NCI-H1930 (cell line): Measurements from ENCODE around the gene PRPF38A.
"Not testable (repeated sequence)": the region's sequence is repeated elsewhere in the genome, so short reads cannot be mapped to it uniquely, and the experiment has no call there.

Experiments used
- DNase-seq, 2 experiments: peaks; one replicate each; lab custom pipeline; 2025; lab: John Stamatoyannopoulos, UW

PRPF38A gene, protein sequence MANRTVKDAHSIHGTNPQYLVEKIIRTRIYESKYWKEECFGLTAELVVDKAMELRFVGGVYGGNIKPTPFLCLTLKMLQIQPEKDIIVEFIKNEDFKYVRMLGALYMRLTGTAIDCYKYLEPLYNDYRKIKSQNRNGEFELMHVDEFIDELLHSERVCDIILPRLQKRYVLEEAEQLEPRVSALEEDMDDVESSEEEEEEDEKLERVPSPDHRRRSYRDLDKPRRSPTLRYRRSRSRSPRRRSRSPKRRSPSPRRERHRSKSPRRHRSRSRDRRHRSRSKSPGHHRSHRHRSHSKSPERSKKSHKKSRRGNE

DNA sequence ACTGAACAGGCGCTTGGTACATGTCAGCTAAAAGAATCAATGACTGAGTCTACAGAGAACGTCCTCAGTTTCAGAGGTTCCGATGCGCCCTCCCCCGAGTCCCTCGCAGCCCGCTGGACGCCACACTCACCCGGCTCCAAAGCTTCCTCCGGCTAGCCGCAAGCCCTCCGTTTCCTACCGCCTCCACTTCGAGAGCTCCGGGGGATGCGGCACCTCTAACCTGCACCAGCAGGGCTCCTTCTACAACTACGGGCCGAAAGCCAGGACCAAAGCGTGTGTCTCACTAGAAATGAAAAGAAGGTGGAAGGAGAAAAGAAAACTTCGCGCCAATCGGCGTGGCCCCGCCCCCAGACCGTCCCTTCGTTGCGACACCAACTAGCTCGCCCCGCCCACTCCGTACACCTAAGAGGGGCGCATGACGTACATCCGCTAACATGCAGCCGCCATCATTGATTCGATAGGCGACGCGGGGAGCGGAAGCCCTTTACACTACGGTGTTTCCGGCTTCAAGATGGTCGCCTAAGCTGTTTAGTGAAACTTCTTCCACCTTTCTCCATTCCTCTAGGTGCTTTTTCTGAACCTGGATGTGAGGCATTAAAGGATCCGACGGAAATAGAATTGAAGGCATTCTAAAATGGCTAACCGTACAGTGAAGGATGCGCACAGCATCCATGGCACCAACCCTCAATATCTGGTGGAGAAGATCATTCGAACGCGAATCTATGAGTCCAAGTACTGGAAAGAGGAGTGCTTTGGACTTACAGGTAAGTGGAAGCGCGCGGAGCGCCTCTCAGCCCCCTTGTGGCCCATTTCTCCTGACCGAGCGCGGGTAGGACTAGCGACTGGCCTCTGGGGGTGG, at the start of gene PRPF38A, which contains the start of gene ORC1:
Gene PRPF38A (plus strand): TSS at position 487 of the 859 bp plus-strand sequence. CDS start 148 bp downstream, at position 635.
Gene ORC1 (minus strand): TSS at position 308 of the 859 bp plus-strand sequence. CDS start 2,200 bp downstream, outside the sequence.
- DNase-seq, result peak; percentile 95 to 97

DNA sequence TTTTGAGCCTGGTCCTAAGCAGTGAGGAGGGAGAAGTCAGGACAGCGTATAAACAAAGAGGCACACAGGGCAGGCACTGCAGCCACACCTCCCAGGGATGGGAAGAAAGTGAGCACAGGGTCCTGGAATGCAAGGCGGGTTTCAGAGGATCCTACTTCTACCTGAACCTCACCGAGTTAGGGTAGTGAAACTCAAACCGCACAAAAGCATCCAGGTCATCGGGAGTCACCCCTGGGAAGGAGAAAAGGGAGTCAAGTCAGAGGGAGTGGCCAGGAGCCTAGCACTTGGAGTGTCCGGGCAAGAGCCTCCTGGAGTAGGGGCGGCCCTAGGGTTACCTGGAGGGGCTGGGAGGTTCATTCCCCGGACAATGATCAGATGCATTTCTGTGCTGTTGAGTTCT, 49.0 kb upstream of the PRPF38A start:
- no peak for DNase-seq

DNA sequence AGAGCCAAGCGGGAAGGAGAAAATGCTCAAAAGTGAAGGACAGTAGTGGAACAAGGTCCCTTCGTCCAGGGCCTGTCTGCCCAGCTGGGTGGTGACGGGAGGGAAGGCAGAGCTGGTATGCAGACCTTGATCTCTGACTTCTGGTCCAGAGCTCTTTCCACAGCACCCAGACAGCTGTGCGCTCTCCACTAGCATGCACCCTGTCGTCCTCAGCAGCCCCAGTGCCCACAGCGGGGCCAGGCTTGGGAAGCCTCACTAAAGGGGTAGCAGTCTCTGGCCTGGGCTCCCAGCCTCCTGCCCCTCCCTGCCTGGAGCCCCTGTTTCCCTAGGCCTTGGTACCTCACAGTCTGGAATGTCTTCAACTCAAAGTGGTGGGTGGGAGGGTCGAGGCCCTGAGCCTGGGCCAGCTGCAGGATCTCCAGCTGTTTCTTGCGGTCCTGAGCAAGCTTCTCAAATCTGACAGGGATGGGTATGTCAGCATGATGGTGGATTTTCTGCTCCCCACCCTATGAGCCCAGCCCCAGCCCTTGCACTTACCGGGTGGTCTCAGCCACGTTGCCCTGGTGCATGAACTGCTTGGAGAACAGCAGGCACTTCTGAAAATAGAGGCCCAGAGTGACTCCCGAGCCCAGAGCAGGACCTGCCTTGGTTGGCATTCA, 48.4 kb upstream of the PRPF38A start:
- no peak for DNase-seq

DNA sequence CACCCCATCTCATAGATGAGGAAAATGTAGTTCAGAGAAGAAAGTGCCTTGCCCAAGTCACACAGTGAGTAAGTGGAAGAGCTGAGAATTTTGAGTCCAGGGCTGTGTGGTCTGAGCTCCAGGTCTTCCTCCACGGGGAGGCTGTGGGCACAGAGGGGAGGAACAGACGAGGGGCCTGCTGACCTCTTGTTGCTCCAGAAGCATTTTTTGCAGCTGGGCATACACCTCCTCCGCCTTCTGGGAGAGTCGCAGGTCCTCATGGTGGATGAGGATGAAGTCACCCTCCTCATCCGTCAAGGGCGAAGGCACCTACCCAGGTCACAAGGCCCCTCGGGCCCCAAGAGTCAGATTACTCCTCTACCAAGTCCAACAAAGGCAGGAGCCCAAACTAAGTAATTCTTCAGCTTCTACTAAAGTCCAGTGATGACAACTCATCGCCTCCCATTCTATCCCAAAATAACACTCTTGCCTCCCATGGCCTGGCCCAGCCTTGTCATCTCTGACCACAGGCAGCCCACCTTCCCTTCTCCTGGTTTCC, 47.5 kb upstream of the PRPF38A start:
- DNase-seq, result no peak

DNA sequence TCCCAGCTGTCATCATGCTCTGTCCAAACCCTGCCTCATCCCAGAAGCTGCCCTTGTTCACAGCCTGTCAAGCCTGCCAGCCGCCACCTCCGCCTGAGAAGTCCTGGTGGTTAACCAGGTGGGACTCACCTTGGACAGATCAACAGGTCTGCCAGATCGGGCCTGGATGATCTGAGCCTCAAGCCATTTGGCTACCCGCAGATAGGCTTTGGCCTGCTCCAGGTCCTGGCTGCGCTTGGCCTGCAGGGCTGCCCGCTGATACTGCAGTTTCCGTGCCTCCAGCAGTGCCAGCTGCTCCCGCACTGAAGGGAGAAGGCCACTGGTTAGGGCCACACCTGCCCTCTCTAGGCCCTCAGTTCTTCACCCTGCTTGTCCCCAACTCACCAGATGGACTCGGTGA, 47.0 kb upstream of the PRPF38A start:
- DNase-seq, result no peak

DNA sequence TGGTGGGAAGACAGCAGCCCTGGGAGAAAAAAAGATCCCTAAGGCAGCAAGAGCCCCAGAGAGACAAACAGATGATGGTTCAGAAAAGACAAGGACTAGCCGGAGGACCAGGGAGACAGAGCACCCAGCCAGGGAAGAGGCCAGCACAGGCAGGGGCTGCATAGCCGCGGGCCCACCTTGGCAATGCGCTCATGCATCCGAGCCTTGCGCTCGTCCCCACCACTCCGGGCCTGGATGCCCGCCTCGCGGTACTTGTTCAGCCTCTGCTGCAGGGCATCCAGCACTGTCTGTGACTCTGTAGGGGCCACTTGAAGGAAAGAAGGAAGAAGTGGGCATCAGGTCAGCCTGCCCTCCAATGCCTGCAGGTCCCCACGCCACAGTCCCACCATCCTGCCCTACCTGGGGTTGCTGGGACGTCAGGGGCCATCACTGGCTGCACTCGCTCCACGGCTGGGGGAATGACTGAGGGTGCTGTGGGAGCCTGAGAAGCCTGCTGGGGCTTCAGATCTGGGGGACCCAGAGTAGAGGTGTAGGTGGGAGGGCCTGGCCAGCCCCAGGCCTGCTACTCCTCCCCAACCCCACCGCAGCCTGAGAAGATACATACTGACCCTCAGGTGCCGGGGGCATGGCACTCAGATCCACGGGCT, 45.4 kb upstream of the PRPF38A start:
- no peak for DNase-seq

DNA sequence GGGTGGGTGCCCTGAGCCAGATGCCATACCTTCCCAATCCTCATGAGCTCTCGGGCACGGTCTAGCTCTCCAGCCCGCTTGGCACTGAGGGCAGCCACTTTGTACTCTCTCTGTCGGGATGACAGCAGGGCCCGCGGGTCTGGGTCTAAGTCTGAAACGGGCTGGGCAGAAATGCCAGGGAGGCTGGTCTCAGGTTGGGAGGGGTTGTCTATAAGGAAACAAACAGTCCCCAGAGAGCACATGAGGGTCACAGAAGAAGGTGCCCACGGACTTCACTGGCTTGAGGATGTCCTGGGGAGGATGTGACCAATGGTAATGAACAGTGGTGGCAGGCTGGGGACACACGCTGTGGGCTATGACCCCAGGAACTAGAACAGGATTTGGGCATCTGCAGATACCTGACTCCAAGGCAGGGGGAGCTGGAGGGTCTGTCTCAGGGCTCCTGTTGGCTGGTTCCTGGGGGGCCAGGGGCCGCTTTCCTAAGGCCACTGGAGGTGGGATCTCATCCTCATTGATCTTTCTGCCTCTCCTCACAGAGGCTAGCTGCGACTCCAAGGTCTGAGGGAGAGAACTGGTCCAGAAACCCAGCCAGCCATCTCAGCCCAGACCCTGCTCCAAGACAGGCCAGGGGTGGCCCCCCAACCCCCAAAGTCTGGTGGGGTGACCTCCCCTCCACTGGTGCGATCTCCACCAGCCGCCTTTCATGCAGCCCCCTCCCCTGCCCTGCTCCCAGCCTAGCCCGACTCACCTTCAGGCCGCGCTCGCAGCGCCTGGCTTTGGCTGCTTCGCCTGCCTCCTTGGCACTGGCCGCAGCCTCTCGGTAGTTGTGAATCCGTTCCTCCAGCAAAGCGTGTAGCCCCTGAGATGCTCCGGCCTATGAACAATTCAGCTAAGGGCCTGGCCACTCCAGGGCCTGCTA, 44.5 kb upstream of the PRPF38A start:
- no peak for DNase-seq

DNA sequence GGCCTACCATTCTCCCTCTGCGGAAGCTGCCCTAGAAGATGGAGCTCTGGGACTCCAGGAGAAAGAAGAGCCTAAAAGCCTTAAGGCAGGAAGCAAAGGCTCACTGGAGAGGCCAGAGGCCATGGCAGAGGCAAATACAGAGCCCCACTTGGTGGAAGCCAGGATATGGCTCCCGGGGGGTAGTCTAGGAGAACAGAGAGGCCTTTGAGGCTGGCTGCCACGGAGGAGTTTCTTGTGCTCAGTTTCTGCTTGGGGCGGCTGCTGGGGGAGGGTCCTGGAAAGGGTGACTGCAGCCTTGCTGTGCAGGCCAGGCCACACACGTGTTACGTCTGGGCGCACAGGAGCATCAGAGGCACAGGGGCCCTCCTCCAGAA, 43.8 kb upstream of the PRPF38A start:
- no peak for DNase-seq

DNA sequence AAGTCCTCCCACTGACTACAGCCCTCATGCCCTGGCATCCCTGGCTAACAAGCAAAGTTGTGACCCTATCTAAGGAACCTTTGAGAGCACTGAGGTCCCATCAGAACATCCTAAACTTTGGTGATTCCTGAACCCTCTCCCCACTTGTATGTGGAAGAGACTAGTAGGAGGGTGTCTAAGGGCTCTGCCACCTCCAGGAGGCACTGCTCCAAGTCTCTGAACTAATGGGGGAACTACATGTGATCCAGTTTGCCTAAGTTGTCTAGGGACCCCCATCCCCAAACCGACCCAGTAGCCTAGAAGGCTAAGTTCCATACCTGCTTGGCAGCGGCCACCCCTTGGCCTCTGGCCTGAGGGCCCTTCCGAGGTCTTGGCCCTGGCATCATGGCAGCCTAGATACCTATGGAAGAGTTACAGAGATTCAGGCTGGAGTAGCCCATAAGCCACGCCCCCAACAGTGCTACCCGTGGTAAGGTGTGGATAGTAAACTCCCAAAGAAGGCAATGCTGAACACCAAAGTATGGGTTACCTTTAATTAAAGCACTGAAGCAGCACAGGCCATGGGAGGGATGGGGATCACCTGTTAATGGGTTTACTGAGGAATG, 40.1 kb upstream of the PRPF38A start:
- no peak for DNase-seq

DNA sequence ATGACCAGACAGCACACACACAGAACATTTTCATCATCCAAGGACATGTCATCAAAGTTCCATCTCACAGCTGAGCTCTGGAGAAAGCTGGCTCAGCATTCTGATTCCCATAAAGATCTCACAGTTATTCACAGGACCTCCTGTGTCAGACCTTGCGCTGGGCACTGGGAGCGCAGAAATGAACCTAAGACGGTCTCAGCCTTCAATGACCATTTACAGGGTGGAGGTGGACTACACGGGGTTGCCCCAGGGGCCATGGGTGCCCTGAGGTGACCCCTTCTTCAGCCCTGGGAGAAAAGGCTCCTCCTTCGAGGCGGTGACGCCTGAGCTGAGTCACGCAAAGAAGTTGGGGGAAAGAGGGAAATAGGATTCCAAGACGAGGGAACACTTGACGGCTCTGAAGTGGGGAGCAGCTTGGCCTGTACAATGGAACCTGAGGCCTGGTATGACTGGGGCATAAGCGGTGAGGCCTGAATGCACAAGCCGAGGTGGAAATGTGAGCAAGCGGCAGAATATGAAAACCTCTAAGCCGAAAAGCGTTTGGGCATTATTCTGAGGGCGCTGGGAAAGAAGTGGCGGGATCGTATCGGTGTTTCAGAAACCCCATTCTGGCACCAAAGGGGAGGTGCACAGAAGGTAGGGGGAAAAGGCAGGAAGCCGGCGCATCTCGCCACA, 39.2 kb upstream of the PRPF38A start:
- no peak for DNase-seq

DNA sequence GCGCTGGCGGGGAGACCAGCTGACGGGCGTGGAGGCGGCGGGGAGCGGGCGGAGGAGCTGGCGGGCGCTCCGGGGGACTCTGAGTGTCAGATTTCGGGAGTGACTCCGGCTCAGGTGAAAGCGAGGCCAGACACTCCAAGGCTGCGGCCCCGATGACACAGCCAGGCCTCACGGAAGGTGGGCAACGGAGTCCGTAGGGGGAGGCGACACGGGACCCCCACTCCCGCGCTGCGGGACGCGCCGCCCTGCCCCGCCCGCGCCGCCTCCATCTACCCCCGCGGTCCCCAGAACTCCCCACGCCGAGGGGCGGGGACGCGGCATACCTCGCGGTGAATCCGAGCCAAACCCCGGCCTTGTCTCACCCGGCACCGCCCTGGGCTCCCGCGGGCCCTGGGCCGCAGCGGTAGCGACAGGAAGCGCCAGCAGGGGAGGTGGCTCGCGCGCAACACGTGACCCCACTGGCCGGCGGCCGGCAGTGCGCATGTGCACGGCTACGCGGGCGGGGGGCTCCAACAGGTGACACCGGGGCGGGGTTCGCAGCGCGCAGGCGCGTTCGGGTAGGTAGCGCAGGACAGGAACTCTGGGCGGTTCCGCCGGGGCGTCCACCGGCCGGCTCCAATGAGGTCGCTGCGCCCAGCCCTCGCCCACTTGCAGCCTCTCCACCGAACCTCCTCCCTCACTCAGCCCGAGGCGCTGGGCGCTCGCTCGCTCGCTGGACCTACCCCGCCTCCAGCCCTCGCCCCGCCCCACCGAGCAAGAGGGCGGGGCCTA, 38.5 kb upstream of the PRPF38A start, which contains the start of gene CC2D1B:
Gene CC2D1B (minus strand): TSS at position 460 of the 771 bp plus-strand sequence. CDS start 1,585 bp downstream, outside the sequence.
- DNase-seq, result peak; percentile 95 to 98

DNA sequence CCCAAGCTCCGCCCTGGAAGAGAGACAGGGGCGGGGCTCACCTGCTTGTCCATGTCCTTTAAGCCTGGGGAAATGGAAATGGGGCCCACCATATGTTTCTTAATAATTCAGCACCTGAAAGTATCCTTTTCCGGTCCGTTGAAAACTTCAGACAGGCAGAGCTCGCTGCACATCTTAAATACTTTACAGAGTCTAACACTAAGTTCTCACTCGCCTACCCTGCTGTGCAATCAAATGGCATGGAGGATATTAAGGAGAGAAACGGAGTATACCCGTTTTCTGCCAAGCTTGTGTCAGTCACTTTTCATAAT, 37.9 kb upstream of the PRPF38A start:
- no peak for DNase-seq

DNA sequence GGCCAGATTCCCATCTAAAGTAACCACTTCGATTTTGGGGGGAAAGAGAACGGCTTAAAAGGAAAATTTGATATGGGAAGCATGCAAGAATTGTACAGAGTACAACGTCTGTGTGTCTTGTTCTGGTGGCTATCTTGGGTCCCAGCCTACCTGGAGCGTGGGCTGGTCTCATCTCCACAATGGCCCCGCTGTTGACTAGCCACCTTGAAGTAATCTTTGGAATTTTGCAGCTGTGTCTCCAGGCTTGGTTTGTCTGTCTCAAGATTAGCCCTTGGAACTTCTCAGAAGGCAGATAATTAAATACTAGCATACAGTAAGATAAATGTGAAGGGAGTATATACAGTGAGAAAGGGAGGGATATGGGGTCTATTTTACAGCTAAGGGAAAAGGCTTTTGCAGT, 37.1 kb upstream of the PRPF38A start:
- DNase-seq, result no peak

DNA sequence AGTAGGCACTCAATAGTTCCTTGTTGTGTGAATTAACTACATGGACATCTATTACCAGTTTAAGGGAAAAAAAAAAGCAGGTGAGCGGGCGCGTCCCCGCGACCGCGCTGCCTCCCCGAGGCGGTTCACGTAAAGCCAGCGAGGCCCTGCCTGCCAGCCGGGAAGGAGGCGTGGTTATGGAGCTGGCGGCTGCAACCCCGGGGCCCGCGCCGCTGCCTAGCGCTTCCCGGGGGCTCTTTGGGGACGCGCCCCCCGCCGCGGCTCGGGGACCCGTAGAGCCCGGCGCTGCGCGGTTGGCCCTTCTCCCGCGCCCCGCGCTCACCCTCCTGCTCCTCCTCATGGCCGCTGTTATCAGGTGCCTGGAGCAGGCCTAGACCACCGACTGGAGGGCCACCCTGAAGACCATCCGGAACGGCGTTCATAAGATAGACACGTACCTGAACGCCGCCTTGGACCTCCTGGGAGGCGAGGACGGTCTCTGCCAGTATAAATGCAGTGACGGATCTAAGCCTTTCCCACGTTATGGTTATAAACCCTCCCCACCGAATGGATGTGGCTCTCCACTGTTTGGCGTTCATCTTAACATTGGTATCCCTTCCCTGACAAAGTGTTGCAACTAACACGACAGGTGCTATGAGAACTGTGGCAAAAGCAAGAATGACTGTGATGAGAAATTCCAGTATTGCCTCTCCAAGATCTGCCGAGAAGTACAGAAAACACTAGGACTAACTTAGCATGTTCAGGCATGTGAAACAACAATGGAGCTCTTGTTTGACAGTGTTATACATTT, 35.8 kb upstream of the PRPF38A start:
- DNase-seq, result peak; percentile 35 to 70

DNA sequence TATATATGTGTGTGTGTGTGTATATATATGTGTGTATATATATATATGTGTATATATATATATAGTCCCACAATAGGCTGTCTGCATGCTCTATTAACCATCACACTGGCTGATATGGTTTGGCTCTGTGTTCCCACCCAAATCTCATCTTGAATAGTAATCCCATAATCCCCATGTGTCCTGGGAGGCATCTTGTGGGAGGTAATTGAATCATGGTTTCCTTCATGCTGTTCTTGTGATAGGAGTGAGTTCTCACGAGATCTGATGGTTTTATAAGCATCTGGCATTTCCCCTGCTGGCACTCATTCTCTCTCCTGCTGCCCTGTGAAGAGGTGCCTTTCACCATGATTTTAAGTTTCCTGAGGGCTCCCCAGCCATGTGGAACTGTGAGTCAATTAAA, 34.6 kb upstream of the PRPF38A start:
- DNase-seq, result not testable (repeated sequence)

DNA sequence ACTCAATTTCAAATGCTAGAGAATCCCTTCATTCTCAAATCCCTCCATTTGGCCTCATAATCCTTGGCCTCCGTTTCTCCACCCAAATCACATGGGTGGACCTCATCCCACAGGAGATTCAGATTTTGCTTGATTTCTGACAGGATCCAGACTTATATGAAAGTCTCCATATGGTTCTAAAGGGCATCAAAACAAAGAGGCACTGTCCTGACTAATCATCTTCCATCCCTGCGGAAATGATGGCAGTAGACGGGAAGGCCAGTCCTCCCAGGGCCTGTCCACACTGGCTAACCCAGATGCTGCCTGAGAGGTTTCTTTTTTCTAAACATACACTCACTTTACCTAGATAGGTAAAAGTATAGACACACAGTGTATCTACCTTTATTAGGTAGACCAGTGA, 19.0 kb upstream of the PRPF38A start:
- DNase-seq, result no peak

DNA sequence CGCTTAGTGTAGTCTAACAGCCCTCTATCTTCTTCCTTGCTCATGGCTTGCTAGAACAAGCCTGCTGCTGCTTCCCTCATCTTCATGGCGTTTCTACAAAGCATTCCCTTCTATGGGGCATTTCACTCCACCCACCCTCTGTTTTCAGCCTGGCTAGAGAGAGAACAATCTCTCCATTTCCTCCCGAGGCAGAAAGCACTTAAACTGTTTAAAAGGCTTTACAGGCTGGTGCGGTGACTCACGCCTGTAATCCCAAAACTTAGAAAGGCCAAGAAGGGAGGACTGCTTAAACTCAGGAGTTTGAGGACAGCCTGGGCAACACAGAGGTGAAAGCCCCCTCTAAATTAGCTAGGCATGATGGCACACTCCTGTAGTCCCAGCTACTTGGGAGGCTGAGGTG, 17.9 kb upstream of the PRPF38A start:
- DNase-seq, result no peak

DNA sequence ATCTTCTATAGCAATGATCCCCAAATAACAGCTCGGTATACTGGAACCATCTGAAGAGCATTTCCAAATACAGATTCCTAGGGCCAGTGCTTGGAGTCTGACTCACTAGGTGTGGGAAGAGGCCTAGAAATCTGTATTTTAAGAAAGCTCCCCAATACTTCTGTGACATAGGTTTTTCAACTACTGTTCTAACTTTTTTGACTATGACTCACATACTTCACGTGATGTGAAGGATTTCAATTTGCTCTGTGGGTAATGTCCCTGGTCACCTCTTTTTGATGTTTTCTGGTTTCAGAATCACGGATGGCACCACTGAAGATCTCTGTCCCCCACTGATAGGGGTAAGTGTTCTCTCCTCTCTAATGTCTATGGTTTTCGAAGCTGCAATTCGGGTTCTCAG, 11.2 kb upstream of the PRPF38A start:
- DNase-seq, result no peak
